NCI-H1105 (cell line): ENCODE measurements around the gene PHF2.

Experiments used
- DNase-seq: peaks from one replicate; lab custom pipeline; 2025; lab: John Stamatoyannopoulos, UW

Gene PHF2

GRCh38 chr9:93576258-93577077 is at the start of gene PHF2:
TSS of gene PHF2 (plus strand) at chr9:93576584. CDS start at chr9:93576774, 190 bp downstream.
- DNase-seq, result no peak

GRCh38 chr9:93531374-93531773 is 45.0 kb upstream of the PHF2 start:
- DNase-seq, result no peak

GRCh38 chr9:93532141-93532540 is 44.2 kb upstream of the PHF2 start:
- no peak for DNase-seq

GRCh38 chr9:93533863-93534262 is 42.5 kb upstream of the PHF2 start:
- no peak for DNase-seq

- no peak for DNase-seq
Measured at GRCh38 chr9:93536167-93536566, 40.2 kb upstream of the PHF2 start.

- no peak for DNase-seq
Measured at GRCh38 chr9:93536874-93537273, 39.5 kb upstream of the PHF2 start.

GRCh38 chr9:93540305-93540704 is 36.1 kb upstream of the PHF2 start:
- DNase-seq, result no peak

- DNase-seq, result no peak
Measured at GRCh38 chr9:93541005-93541404, 35.4 kb upstream of the PHF2 start.

- no peak for DNase-seq
Measured at GRCh38 chr9:93541581-93542349, 34.6 kb upstream of the PHF2 start.

GRCh38 chr9:93543117-93543516 is 33.3 kb upstream of the PHF2 start:
- no peak for DNase-seq

GRCh38 chr9:93546356-93546755 is 30.0 kb upstream of the PHF2 start:
- DNase-seq, result no peak

GRCh38 chr9:93549611-93550010 is 26.8 kb upstream of the PHF2 start:
- no peak for DNase-seq

GRCh38 chr9:93552923-93553322 is 23.5 kb upstream of the PHF2 start:
- no peak for DNase-seq

- no peak for DNase-seq
Measured at GRCh38 chr9:93555370-93555769, 21.0 kb upstream of the PHF2 start.

GRCh38 chr9:93557366-93558137 is 18.8 kb upstream of the PHF2 start:
- no peak for DNase-seq

- DNase-seq, result no peak
Measured at GRCh38 chr9:93558503-93558902, 17.9 kb upstream of the PHF2 start.

- DNase-seq, result no peak
Measured at GRCh38 chr9:93560991-93561390, 15.4 kb upstream of the PHF2 start.

GRCh38 chr9:93562157-93562556 is 14.2 kb upstream of the PHF2 start:
- no peak for DNase-seq

GRCh38 chr9:93565089-93565488 is 11.3 kb upstream of the PHF2 start:
- no peak for DNase-seq

GRCh38 chr9:93566408-93567270 is 9.7 kb upstream of the PHF2 start:
- DNase-seq, result peak; percentile 94

- DNase-seq, result no peak
Measured at GRCh38 chr9:93567271-93567959, 9.0 kb upstream of the PHF2 start.
